GM23248 (cell line): ENCODE measurements around the gene GALNT10.

Experiments
- EZH2 ChIP-seq: fragments of 200-600 bp; sonication (generic); IDR thresholded peaks from 2 replicates; pipeline ENCODE4 v1.6.1; 2018; ENCODE audit warnings: antibody characterized with exemption, mild to moderate bottlenecking; ENCODE audit not compliant: insufficient read depth, poor library complexity, severe bottlenecking
- EZH2phosphoT487 ChIP-seq: fragments of 200-600 bp; sonication (generic); IDR thresholded peaks from 2 replicates; pipeline ENCODE4 v1.6.1; 2018; ENCODE audit warnings: antibody characterized with exemption, moderate library complexity, mild to moderate bottlenecking, low read depth; ENCODE audit not compliant: insufficient read depth

- TF ChIP-seq EZH2 (no peak), EZH2phosphoT487 (no peak)
Measured at GRCh38 chr5:154393850-154394249, 203.3 kb downstream of the GALNT10 start.
